PC-9 (cell line): ENCODE measurements around the gene COL5A3. TPM values are rescaled to one million over a fixed set of nuclear protein-coding genes. Genes with fewer than 3 reads are reported as not detected.

Experiments used
- BruUV-seq: library from RNA; stranded (reverse); fragments of 400-500 nt; replicated peaks from 2 replicates; lab custom pipeline; 2021; lab: Mats Ljungman, UMichigan
- CTCF ChIA-PET: fragments of 300-600 bp; sonication (Branson Sonifier 250); formaldehyde crosslinking; loops from one replicate; lab custom pipeline; 2022; ENCODE audit warnings: antibody characterized with exemption; lab: Charles Lee
- POLR2A ChIA-PET: fragments of 300-600 bp; sonication (Branson Sonifier 250); formaldehyde crosslinking; loops from one replicate; lab custom pipeline; 2022; ENCODE audit warnings: antibody characterized with exemption; ENCODE audit not compliant: unreplicated experiment; lab: Charles Lee
- DNase-seq, 2 experiments: peaks; one replicate each; pipeline versions ENCODE4 v3.0.0 to v3.0.0-alpha.2; 2015 to 2022; ENCODE audit warnings: mixed read lengths in 1 of 2
- H2AFZ ChIP-seq: fragments of 200-600 bp; sonication (generic); 2 replicates; pipeline ENCODE4 v1.8.1; 2017; ENCODE audit warnings: antibody characterized with exemption
- H3F3A ChIP-seq: fragments of 200-600 bp; sonication (generic); 2 replicates; pipeline ENCODE4 v1.8.1; 2017; ENCODE audit warnings: antibody characterized with exemption, mild to moderate bottlenecking, low read depth; ENCODE audit not compliant: insufficient read depth
- H3K27ac ChIP-seq: fragments of 200-600 bp; sonication (generic); 2 replicates; pipeline ENCODE4 v1.6.1; 2016; ENCODE audit warnings: mixed run types
- H3K27me3 ChIP-seq: fragments of 200-600 bp; sonication (generic); 2 replicates; pipeline ENCODE4 v1.6.1; 2016; ENCODE audit warnings: low read depth, mixed run types; ENCODE audit not compliant: insufficient read depth
- H3K36me3 ChIP-seq: fragments of 200-600 bp; sonication (generic); 2 replicates; pipeline ENCODE4 v1.6.1; 2016; ENCODE audit warnings: low read depth, mixed run types
- H3K4me1 ChIP-seq: fragments of 200-600 bp; sonication (generic); replicated peaks from 2 replicates; pipeline ENCODE4 v1.6.1; 2016; ENCODE audit warnings: mixed run types; ENCODE audit not compliant: insufficient read depth
- H3K4me2 ChIP-seq: fragments of 200-600 bp; sonication (generic); 2 replicates; pipeline ENCODE4 v1.6.1; 2017; ENCODE audit warnings: mixed run types
- H3K4me3 ChIP-seq: fragments of 200-600 bp; sonication (generic); 2 replicates; pipeline ENCODE4 v1.6.1; 2016; ENCODE audit warnings: mixed run types
- H3K79me2 ChIP-seq: fragments of 200-600 bp; sonication (generic); 2 replicates; pipeline ENCODE4 v1.6.1; 2017; ENCODE audit warnings: low read depth, mixed run types
- H3K9me2 ChIP-seq: fragments of 200-600 bp; sonication (generic); 2 replicates; pipeline ENCODE4 v1.8.1; 2017; ENCODE audit warnings: mild to moderate bottlenecking; ENCODE audit not compliant: insufficient read depth
- H3K9me3 ChIP-seq: fragments of 200-600 bp; sonication (generic); 2 replicates; pipeline ENCODE4 v1.8.1; 2016; ENCODE audit warnings: low read depth; ENCODE audit not compliant: insufficient read depth
- H4K20me1 ChIP-seq: fragments of 200-600 bp; sonication (generic); 2 replicates; pipeline ENCODE4 v1.8.1; 2017; ENCODE audit not compliant: insufficient read depth
- CTCF ChIP-seq: fragments of 200-600 bp; sonication (generic); conservative IDR thresholded peaks from 2 replicates; pipeline ENCODE4 v1.6.1; 2017; ENCODE audit warnings: mixed run types, antibody characterized with exemption, mild to moderate bottlenecking, moderate library complexity
- EZH2 ChIP-seq: fragments of 200-600 bp; sonication (generic); IDR thresholded peaks from 2 replicates; pipeline ENCODE4 v1.8.0; 2017; ENCODE audit warnings: antibody characterized with exemption, low read depth
- intact Hi-C: fragments of 100-400 bp; cut with micrococcal nuclease; formaldehyde crosslinking; loops from one replicate; pipeline ENCODE4 v1.10.0; 2022; ENCODE audit not compliant: unreplicated experiment
- total RNA-seq: library from RNA; stranded (reverse); gene quantifications from 2 replicates; pipeline ENCODE4 v1.2.3, GENCODE V29; 2021

The COL5A3 gene
- total RNA-seq, 1 experiment from 2014 or later: not detected

GRCh38 chr19:10037809-10038208, 27.5 kb upstream of the COL5A3 start:
- no peaks in the 10 kb centered on the region for H3K79me2 ChIP-seq
- DNase-seq: peak in 1 of 2 experiments; percentile 8
- H3K27me3 ChIP-seq: peaks cover 85% of the 10 kb centered on the region
- TF ChIP-seq EZH2: no peak
- TF ChIP-seq CTCF: no peak
- POLR2A ChIA-PET: interaction anchor here (0.5 to 0.7 kb wide), 2 partner anchors 9 to 10 kb away, joined by 3 to 5 read pairs; no protein-coding TSS in a partner anchor
- H3K4me2 ChIP-seq: no peak overlapping the region
- CTCF ChIA-PET: no interaction called here
- BruUV-seq: no TSS peak
- no peaks in the 10 kb centered on the region for H3F3A ChIP-seq
- H3K36me3 ChIP-seq: no peaks in the 10 kb centered on the region
- no peak overlapping the region for H2AFZ ChIP-seq
- H4K20me1 ChIP-seq: no peaks in the 10 kb centered on the region
- intact Hi-C loops: no loop called here
- H3K27ac ChIP-seq: no peak overlapping the region
- H3K9me2 ChIP-seq: no peaks in the 10 kb centered on the region
- no peaks in the 10 kb centered on the region for H3K4me1 ChIP-seq
- no peaks in the 10 kb centered on the region for H3K9me3 ChIP-seq
- no peak overlapping the region for H3K4me3 ChIP-seq

GRCh38 chr19:10037367-10037766, 27.1 kb upstream of the COL5A3 start:
- no peak for DNase-seq
- Histone ChIP-seq H3F3A (no peaks in the 10 kb centered on the region), H3K4me2 (no peak overlapping the region), H3K9me2 (no peaks in the 10 kb centered on the region), H3K9me3 (no peaks in the 10 kb centered on the region), H3K27ac (no peak overlapping the region), H3K36me3 (no peaks in the 10 kb centered on the region), H2AFZ (no peak overlapping the region), H4K20me1 (no peaks in the 10 kb centered on the region), H3K79me2 (no peaks in the 10 kb centered on the region), H3K4me1 (no peaks in the 10 kb centered on the region), H3K4me3 (no peak overlapping the region), H3K27me3 (peaks cover 89% of the 10 kb centered on the region)
- ChIA-PET POLR2A (interaction anchor here (0.5 to 0.7 kb wide), 2 partner anchors 9 to 10 kb away, joined by 3 to 5 read pairs; no protein-coding TSS in a partner anchor), CTCF (no interaction called here)
- BruUV-seq: no TSS peak
- no peak for TF ChIP-seq EZH2
- TF ChIP-seq CTCF: no peak
- intact Hi-C loops: no loop called here

GRCh38 chr19:10036601-10037071, 26.3 kb upstream of the COL5A3 start:
- Histone ChIP-seq H2AFZ (no peak overlapping the region), H4K20me1 (no peaks in the 10 kb centered on the region), H3K36me3 (no peaks in the 10 kb centered on the region), H3K4me3 (no peak overlapping the region), H3K4me1 (no peaks in the 10 kb centered on the region), H3K79me2 (no peaks in the 10 kb centered on the region), H3F3A (no peaks in the 10 kb centered on the region), H3K4me2 (no peak overlapping the region), H3K9me3 (no peaks in the 10 kb centered on the region), H3K27me3 (peaks cover 96% of the 10 kb centered on the region), H3K27ac (no peak overlapping the region), H3K9me2 (no peaks in the 10 kb centered on the region)
- ChIA-PET POLR2A (no interaction called here), CTCF (no interaction called here)
- no peak for TF ChIP-seq EZH2
- TF ChIP-seq CTCF: no peak
- BruUV-seq: no TSS peak
- DNase-seq: no peak
- intact Hi-C loops: no loop called here
